ENCODE results near the gene DNASE2B.

Gene DNASE2B

DNA sequence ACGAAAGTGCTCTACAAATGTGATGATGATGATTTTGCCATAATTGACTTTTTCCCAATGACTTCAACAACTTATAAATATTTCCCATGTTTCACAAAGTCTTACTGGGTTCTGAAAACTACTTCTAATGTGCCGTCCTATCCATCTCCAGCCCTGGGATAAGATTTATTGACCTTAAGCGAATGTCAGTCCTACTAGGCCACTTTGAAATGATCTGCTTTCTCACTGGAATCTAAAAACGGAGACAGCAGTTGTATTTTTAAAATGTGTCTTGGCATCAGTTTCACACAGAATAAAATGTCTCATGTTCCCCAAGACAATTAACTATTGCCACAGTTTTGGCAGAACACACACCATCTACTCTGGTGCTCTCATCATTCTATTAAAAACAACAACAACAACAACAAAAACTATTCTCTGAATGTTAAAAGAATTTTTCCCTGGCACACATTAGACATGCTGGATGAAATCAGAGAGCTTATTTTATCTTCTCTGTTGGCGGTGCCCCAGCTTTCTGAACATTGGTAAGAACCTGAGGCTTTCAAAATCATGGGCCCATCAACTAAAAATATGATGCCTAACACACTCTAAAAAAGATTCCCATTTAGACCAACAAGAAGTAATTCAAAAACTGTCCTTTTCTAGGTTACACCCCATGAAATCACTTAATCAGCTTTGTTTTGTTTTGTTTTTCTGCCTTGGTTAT, 23.1 kb upstream of the DNASE2B start:
- DNase-seq: no peak

- no peak for DNase-seq
These were observed 22.0 kb upstream of the DNASE2B start for GRCh38 chr1:84376000-84376910.

- DNase-seq: no peak
These were observed 20.7 kb upstream of the DNASE2B start for GRCh38 chr1:84377480-84378095.

DNA sequence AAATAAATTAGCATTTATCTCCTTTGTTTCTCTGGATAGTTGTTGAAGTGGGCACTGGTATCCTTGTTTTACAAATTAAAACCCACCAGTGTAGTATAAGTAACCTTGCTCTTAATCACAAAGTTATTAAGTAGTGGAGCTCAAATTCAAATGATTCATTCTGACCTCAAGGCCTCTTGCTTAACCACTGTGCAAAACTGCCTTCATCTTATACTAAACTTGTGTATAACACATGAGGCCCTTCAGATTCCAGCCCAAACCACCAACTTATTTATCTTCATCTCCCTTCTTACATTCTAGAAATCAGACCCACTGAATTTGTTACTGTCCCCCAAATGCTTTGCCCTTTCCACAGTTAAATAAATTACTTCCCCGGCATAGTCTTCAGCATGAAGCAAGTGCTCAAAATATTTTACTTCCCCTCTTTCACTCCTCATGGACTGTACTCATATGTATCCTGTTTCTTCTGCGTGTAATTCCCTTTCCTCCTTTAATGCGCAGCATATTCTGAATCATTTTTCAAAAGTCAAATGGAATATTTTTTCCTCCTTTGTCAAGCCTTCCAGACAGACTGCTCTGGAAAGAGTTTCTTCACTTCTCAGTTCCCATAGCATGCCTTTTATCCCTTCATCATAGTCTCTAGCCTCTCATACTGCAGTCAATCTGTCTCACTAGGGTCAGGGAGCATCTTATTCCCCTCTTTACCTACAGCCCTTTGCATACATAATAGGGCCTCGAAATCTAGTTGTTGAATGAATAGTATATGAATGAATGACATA, 19.0 kb upstream of the DNASE2B start:
- no peak for DNase-seq

GRCh38 chr1:84379917-84380180, 18.4 kb upstream of the DNASE2B start:
- no peak for DNase-seq

- no peak for DNase-seq
These were observed 16.2 kb upstream of the DNASE2B start for GRCh38 chr1:84382127-84382526.

GRCh38 chr1:84385347-84385746, 12.9 kb upstream of the DNASE2B start:
- DNase-seq: no peak

- no peak for DNase-seq
These were observed 11.4 kb upstream of the DNASE2B start for GRCh38 chr1:84386716-84387479.

DNA sequence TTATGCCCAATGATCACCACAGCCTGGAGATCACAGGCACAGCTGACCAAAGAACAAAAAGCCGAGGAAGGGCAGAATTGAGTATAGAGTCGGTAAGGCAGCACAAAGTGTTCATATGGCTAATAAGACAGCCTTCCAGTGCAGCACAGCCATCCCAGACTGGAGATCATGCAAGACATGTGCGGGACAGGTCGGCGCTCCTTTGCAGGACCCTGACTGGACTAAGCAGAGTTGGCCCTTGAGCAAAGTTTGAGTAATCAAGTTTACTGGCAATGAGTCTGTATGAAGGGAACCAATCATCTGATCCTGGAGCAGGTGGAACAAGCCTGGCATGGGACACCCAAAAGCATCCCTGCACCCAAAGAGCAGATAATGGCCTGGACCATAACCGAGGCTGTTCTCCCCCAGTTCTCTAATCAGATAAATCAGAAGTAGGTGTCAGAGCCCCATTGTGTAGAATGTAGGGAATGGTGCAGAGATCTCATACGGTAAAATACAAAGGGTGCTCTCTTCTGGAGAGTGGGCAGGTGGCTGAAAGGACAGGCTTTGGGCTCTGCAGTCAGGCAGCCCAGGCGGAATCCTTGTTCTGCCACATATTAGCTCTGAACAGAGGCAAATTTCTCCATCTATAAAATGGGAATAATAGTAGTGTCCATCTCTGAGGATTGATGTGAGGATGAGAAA, 10.7 kb upstream of the DNASE2B start:
- DNase-seq: no peak

DNA sequence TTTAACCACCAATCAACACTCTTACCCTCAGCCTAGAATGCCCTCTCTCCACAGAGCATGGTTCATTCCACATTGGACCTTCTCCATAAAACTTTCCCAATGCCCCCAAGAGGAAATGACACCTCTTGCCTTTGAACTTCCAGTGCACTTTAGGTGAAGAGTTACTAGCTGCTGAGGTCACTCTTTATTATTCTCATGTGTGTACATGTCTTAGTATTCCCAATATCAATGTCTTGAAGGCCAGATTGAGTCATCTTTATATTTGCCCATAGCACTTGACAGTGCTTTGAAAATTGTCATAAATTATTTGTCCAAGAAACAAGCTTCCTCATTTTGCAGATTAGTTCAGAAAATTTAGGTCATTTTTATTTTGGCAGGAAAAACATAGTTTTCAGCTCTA, 8.1 kb upstream of the DNASE2B start:
- DNase-seq: no peak

DNA sequence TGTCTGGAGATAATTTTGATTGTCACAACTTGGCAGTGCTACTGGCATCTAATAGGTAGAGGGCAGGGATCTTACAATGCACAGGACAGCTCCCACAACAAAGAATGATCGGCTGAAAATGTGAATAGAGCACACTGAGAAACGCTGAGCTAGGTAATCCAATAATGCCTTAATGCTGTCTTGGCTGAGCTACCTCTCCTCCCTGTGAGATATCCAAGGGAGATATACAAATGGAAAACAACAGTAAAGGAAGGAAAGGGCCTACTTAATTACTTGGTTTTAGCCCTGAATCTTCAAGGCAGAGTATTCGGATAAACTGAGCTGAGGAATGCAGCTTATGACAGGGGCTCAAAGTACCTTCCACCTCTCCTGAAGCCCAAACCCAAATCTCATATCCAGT, 2.9 kb downstream of the DNASE2B start:
- DNase-seq: no peak

DNA sequence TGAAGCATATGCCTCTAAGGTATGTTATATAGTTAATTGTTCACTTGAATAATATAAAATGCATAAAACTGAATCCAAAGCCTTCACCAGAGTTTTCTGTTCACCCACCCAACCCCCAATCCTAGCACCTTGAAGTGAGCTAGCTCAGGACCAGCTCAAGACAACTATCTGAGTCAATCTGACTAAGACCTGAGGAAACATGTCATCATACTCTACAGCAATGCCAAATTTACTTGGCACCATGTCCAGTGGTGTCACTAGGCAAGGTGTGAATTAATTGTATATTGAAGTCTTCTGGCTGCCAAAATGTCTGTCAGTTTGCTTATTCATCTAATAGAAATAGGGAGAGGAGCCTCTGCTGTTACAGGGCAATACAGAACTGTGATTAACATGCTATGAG, 3.8 kb downstream of the DNASE2B start:
- no peak for DNase-seq

DNA sequence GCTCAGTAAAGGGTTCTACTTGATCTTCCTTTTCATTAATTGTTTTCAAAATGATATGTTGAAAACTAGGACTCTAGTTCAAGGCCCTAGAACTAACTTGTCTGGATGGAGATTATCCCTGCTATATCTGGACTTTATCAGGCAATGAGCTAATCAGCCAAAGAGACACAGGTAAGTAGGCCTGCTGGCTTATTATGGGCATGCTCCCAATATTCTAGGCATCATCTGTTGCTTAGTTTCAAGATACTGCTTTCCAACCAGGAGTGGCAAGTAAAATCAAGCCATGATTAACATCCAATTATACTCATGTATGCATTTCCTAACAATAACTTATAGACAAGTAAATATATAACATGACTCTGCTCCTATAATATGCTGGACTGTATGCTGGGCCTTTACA, 4.2 kb downstream of the DNASE2B start:
- no peak for DNase-seq

- no peak for DNase-seq
These were observed 5.1 kb downstream of the DNASE2B start for GRCh38 chr1:84403347-84403746.

- DNase-seq: no peak
These were observed 8.1 kb downstream of the DNASE2B start for GRCh38 chr1:84406346-84406861.

DNA sequence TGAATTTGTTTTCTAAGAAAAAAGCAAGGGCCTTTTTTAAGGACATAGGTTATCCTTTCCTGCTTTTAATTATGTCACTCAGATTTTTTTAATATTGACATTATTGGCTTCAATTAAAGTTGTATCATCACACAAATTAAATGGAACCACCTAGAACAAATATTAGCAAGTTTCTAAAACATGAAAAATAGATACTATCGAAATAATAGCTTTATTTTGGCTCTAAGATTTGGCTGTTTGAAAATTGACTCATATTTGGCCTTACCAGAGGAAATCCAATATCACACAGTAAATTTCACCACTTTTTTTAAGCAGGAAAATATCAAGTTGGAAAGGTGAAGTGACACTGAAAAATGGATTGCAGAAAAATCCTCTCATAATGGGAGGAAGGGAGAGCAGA, 9.2 kb downstream of the DNASE2B start:
- no peak for DNase-seq

GRCh38 chr1:84407958-84408422, 9.7 kb downstream of the DNASE2B start:
- no peak for DNase-seq

DNA sequence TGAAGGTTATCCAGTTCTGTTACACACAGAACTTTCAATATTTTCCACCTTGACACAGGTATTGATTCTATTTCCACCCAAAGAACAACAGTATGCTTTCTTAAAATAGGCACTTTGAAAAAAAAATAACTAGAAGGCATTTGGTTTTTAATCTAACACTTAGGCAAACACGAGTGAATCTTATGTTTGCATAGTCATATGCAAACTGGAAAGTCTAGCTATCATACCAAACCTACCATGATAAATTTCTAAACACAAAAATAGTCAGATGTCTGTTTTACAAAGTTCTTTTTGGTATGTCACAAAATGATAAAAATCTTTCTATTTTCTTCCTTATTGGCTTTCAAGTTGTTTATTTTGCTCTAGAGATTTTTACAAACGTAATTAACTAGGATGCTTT, 11.6 kb downstream of the DNASE2B start:
- DNase-seq: no peak

GRCh38 chr1:84410328-84411095, 12.2 kb downstream of the DNASE2B start:
- DNase-seq: no peak

DNA sequence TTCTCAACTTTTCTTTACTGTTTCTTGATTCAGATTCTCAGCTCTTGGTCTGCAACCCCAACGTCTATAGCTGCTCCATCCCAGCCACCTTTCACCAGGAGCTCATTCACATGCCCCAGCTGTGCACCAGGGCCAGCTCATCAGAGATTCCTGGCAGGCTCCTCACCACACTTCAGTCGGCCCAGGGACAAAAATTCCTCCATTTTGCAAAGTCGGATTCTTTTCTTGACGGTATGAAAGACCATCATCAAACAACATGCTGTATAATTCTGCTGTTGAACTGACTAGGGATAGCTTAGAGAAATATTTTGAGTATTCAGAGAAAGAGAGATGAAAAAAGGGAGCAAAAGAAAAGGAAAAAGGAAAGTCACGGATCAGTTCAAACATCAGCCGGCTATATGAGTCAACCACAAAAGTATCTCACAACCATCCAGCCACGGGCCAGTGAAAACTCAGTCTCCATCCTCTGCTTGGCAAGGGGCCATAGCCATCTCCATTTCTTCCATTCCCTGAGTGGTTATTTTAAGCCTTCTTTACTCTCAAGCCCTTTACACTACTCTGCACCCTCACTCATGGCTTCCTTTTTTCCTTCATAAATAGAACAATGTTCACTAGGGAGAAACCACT, 14.1 kb downstream of the DNASE2B start:
- DNase-seq: no peak

Data from CD4-positive, alpha-beta T cell treated with Interleukin-4 for 1 hour (primary cell).